Type B pancreatic cell (in vitro differentiated cells): ENCODE measurements around the gene NR6A1. TPM values are rescaled to one million over a fixed set of nuclear protein-coding genes. Genes with fewer than 3 reads are reported as not detected.

Experiments
- DNase-seq: peaks from one replicate; pipeline ENCODE4 v3.0.0; 2021; ENCODE audit warnings: mixed read lengths; ENCODE audit not compliant: unreplicated experiment; ENCODE audit errors: extremely low spot score
- H3K27ac Mint-ChIP-seq: 2 replicates; pipeline ENCODE4 v1.8.0; 2021; ENCODE audit warnings: mild to moderate bottlenecking, mixed read lengths
- H3K27me3 Mint-ChIP-seq: 2 replicates; pipeline ENCODE4 v1.8.0; 2021; ENCODE audit warnings: mixed read lengths
- H3K36me3 Mint-ChIP-seq: 2 replicates; pipeline ENCODE4 v1.8.0; 2021; ENCODE audit warnings: mixed read lengths
- H3K4me1 Mint-ChIP-seq: one replicate; pipeline ENCODE4 v1.8.0; 2021; ENCODE audit warnings: mixed read lengths; ENCODE audit not compliant: unreplicated experiment
- H3K4me3 Mint-ChIP-seq: 2 replicates; pipeline ENCODE4 v1.8.0; 2021; ENCODE audit warnings: mild to moderate bottlenecking, mixed read lengths
- H3K9me3 Mint-ChIP-seq: 2 replicates; pipeline ENCODE4 v1.8.0; 2021; ENCODE audit warnings: mixed read lengths
- CTCF ChIP-seq: fragments of 200-600 bp; sonication (generic); conservative IDR thresholded peaks from 2 replicates; pipeline ENCODE4 v1.5.0; 2021; ENCODE audit warnings: antibody characterized with exemption, mild to moderate bottlenecking
- total RNA-seq: library from RNA; stranded (reverse); gene quantifications from 2 replicates; pipeline ENCODE4 v1.2.1, GENCODE V29; 2021; ENCODE audit warnings: low replicate concordance

The NR6A1 gene
- total RNA-seq, 1 donor from 2014 or later, result 10.0 TPM

- Mint-ChIP-seq H3K4me3 (peak overlapping the region; percentile 84), H3K27me3 (no peaks in the 10 kb centered on the region), H3K4me1 (peaks cover 69% of the 10 kb centered on the region), H3K36me3 (no peaks in the 10 kb centered on the region), H3K9me3 (no peaks in the 10 kb centered on the region), H3K27ac (peak overlapping the region; percentile 80)
- TF ChIP-seq CTCF, result no peak
- DNase-seq, result no peak
Measured at GRCh38 chr9:124593200-124593599, 177.9 kb downstream of the NR6A1 start.

- H3K4me1 Mint-ChIP-seq, result peaks cover 64% of the 10 kb centered on the region
- TF ChIP-seq CTCF, result no peak
- peak overlapping the region; percentile 69 for H3K4me3 Mint-ChIP-seq
- no peaks in the 10 kb centered on the region for H3K27me3 Mint-ChIP-seq
- no peak for DNase-seq
- peaks cover 1% of the 10 kb centered on the region for H3K9me3 Mint-ChIP-seq
- H3K36me3 Mint-ChIP-seq, result peaks cover 8% of the 10 kb centered on the region
- peak overlapping the region; percentile 92 for H3K27ac Mint-ChIP-seq
Measured at GRCh38 chr9:124590889-124591641, 180.0 kb downstream of the NR6A1 start.

GRCh38 chr9:124584631-124585030, 186.5 kb downstream of the NR6A1 start:
- Mint-ChIP-seq H3K27me3 (no peaks in the 10 kb centered on the region), H3K36me3 (peaks cover 11% of the 10 kb centered on the region), H3K4me1 (peaks cover 28% of the 10 kb centered on the region), H3K27ac (no peak overlapping the region), H3K9me3 (peaks cover 4% of the 10 kb centered on the region), H3K4me3 (no peak overlapping the region)
- DNase-seq, result no peak
- no peak for TF ChIP-seq CTCF

- DNase-seq, result no peak
- no peak for TF ChIP-seq CTCF
- H3K36me3 Mint-ChIP-seq, result peaks cover 11% of the 10 kb centered on the region
- peaks cover 4% of the 10 kb centered on the region for H3K9me3 Mint-ChIP-seq
- no peak overlapping the region for H3K4me3 Mint-ChIP-seq
- H3K27ac Mint-ChIP-seq, result no peak overlapping the region
- no peaks in the 10 kb centered on the region for H3K27me3 Mint-ChIP-seq
- H3K4me1 Mint-ChIP-seq, result peaks cover 28% of the 10 kb centered on the region
Measured at GRCh38 chr9:124583134-124583533, 188.0 kb downstream of the NR6A1 start.

GRCh38 chr9:124580186-124580585, 190.9 kb downstream of the NR6A1 start:
- no peak overlapping the region for H3K4me3 Mint-ChIP-seq
- peaks cover 3% of the 10 kb centered on the region for H3K36me3 Mint-ChIP-seq
- H3K27ac Mint-ChIP-seq, result no peak overlapping the region
- no peak for TF ChIP-seq CTCF
- no peaks in the 10 kb centered on the region for H3K27me3 Mint-ChIP-seq
- no peak for DNase-seq
- H3K9me3 Mint-ChIP-seq, result no peaks in the 10 kb centered on the region
- peaks cover 19% of the 10 kb centered on the region for H3K4me1 Mint-ChIP-seq
